Measurements from ENCODE around the gene VAV3.

The VAV3 gene

DNA sequence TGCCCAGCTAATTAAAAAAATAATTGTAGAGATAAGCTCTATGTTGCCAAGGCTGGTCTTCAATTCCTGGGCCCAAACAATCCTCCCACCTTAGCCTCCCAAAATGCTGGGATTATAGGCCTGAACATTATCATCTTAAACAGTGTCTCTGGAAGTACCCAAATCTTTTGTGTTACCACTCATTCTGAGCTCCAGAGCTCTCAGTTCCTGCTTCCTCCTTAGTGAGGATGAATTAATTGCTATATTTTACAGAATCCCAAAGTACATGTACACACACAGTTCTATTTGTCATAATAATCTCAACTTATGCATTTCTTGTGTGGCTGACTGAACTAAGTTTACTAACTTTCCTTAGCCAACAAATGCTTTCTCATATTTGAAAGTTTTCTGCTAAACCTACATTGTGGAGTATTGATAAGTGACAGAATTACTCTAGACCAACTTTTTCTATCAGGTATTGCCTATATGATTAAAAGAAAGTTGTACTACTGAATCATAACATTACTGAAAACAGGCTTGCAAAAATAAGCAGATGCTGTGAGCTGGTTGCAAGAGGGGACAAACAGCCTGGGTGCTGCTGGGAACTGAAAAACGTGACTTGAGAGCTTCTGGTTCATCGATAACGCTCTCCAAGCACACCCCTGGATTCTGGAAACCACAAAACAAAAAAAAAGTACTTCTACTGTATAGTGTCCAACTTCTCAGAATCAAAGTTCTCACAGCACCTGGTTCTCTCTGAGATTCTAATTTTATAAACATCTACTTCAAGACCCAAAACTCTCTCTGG, 15.3 kb downstream of the VAV3 start:
- Histone ChIP-seq H3K27ac (ENCODE audit: low read length) (no peak overlapping the region), H3K36me3 (ENCODE audit: control insufficient read depth in 2 of 2, insufficient read depth in 2 of 2, low read length in 2 of 2) (no peaks in the 10 kb centered on the region), H3K9me3 (ENCODE audit: control insufficient read depth in 2 of 2, low read length in 2 of 2) (no peaks in the 10 kb centered on the region), H3K4me3 (ENCODE audit: low read length in 2 of 2) (no peak overlapping the region), H3K4me1 (ENCODE audit: control insufficient read depth, insufficient read depth, low read length) (no peaks in the 10 kb centered on the region), H3K27me3 (ENCODE audit: control insufficient read depth in 1 of 2, insufficient read depth in 2 of 2, low read length in 2 of 2) (no peaks in the 10 kb centered on the region), H3K9ac (ENCODE audit: low read length in 2 of 2) (no peak overlapping the region)

DNA sequence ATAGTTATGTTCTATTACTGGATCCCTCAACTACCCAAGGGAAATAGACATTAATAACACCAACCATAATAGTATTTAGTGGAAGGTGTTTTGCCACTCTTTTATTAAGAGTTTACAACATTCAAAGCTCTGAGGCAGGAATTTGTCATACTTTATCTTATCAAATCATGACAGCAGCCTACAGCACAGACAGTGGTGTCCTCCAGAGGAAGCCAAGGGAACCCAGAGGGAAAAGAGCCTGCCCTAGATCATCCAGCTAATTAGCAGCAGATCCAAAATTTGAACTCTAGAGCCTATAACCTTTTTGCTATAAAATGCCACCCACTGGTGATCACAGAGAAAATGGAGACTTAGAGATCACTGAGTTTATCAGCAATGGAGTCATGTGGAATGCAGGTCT, 18.2 kb downstream of the VAV3 start:
- H3K27me3 ChIP-seq (ENCODE audit: control insufficient read depth in 1 of 2, insufficient read depth in 2 of 2, low read length in 2 of 2) = no peaks in the 10 kb centered on the region

DNA sequence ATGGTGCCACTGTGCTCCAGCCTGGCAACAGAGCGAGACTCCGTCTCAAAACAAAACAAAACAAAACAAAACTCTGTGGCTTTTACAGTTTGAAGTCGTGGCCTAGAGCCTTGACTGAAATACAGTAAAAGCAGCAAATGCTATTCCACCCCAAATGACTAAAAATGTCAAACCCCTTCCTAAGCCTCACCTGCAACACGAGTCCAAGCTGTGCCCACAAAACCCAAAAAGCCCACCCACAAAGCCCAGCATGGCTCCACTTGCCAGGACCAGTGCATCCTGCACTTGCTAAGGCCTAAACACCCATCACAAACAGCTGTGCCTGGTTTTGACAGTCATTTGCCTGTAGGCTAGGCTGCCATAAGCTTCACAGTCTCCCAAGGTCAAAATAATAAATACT, 21.3 kb downstream of the VAV3 start:
- Histone ChIP-seq H3K4me1 (ENCODE audit: control insufficient read depth, insufficient read depth, low read length) (no peaks in the 10 kb centered on the region), H3K9me3 (ENCODE audit: control insufficient read depth in 2 of 2, low read length in 2 of 2) (no peaks in the 10 kb centered on the region), H3K27me3 (ENCODE audit: control insufficient read depth in 1 of 2, insufficient read depth in 2 of 2, low read length in 2 of 2) (no peaks in the 10 kb centered on the region), H3K36me3 (ENCODE audit: control insufficient read depth in 2 of 2, insufficient read depth in 2 of 2, low read length in 2 of 2) (no peaks in the 10 kb centered on the region), H3K9ac (ENCODE audit: low read length in 2 of 2) (no peak overlapping the region), H3K27ac (ENCODE audit: low read length) (no peak overlapping the region), H3K4me3 (ENCODE audit: low read length in 2 of 2) (no peak overlapping the region)

More for the DNA sequence above, 18.2 kb downstream of the VAV3 start:
- Histone ChIP-seq H3K4me1 (ENCODE audit: control insufficient read depth, insufficient read depth, low read length) (no peaks in the 10 kb centered on the region), H3K9me3 (ENCODE audit: control insufficient read depth in 2 of 2, low read length in 2 of 2) (no peaks in the 10 kb centered on the region), H3K4me3 (ENCODE audit: low read length in 2 of 2) (no peak overlapping the region), H3K27ac (ENCODE audit: low read length) (no peak overlapping the region), H3K36me3 (ENCODE audit: control insufficient read depth in 2 of 2, insufficient read depth in 2 of 2, low read length in 2 of 2) (no peaks in the 10 kb centered on the region), H3K9ac (ENCODE audit: low read length in 2 of 2) (no peak overlapping the region)

DNA sequence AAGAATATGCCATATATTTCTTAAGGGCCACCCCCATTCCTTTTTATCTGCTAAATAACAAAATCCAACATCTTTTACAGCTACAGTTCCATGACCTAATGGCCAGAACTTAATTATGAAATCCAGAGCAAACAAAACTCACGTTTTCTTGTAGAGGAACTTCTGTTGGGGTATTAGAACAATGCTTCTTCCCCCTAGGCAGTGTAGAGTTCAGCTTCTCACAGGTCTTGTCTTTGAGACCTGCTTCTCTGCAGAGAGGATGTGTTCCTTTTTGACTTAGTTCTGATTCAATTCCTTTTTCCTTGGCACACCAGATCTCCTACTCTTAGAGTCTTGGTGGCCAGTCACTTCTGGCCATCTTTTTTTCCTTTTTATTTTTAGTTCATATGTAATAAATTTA, 22.2 kb downstream of the VAV3 start:
- Histone ChIP-seq H3K36me3 (ENCODE audit: control insufficient read depth in 2 of 2, insufficient read depth in 2 of 2, low read length in 2 of 2) (no peaks in the 10 kb centered on the region), H3K4me3 (ENCODE audit: low read length in 2 of 2) (no peak overlapping the region), H3K9me3 (ENCODE audit: control insufficient read depth in 2 of 2, low read length in 2 of 2) (no peaks in the 10 kb centered on the region), H3K27ac (ENCODE audit: low read length) (no peak overlapping the region), H3K27me3 (ENCODE audit: control insufficient read depth in 1 of 2, insufficient read depth in 2 of 2, low read length in 2 of 2) (no peaks in the 10 kb centered on the region), H3K9ac (ENCODE audit: low read length in 2 of 2) (no peak overlapping the region), H3K4me1 (ENCODE audit: control insufficient read depth, insufficient read depth, low read length) (no peaks in the 10 kb centered on the region)

DNA sequence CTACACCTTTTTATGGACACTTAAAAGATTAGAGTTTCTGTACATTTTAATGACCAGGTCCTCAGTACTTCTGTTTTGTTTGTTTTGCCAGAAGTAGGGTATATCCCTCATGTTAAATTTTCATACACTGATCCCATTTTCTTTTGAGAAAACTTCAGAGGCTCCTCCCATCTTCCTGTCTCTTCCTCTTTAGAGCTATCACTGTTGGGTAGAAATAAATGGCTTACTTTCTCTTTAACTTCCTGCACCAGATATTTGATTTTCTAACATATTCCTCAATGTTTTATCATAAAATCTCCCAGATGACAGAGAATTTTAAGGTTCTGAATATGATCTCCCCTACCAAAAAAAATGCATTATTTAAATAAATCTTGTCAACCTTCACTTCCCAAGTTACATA, 23.4 kb downstream of the VAV3 start:
- Histone ChIP-seq H3K9ac (ENCODE audit: low read length in 2 of 2) (no peak overlapping the region), H3K4me3 (ENCODE audit: low read length in 2 of 2) (no peak overlapping the region), H3K4me1 (ENCODE audit: control insufficient read depth, insufficient read depth, low read length) (no peaks in the 10 kb centered on the region), H3K9me3 (ENCODE audit: control insufficient read depth in 2 of 2, low read length in 2 of 2) (no peaks in the 10 kb centered on the region), H3K27me3 (ENCODE audit: control insufficient read depth in 1 of 2, insufficient read depth in 2 of 2, low read length in 2 of 2) (no peaks in the 10 kb centered on the region), H3K36me3 (ENCODE audit: control insufficient read depth in 2 of 2, insufficient read depth in 2 of 2, low read length in 2 of 2) (no peaks in the 10 kb centered on the region), H3K27ac (ENCODE audit: low read length) (no peak overlapping the region)

DNA sequence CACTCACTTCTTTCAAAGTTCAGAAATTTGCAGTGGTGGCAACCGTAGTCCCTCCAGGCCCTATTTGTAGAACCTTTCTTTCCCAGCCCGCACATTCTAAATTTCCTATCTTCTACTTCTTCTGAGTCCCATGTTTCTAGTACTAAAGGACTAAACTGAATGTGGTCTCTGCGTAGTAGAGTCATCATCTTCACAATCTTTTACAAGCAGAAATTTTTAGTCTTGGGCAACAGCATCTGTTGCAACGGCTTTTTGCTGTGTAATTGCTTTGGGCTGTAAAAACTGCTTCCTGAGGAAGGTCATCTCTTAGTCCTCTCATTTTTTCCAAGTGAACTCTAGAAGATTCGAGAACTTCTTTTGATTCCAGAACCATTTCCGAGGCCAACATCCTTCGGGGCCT, 23.9 kb downstream of the VAV3 start:
- Histone ChIP-seq H3K9me3 (ENCODE audit: control insufficient read depth in 2 of 2, low read length in 2 of 2) (no peaks in the 10 kb centered on the region), H3K4me1 (ENCODE audit: control insufficient read depth, insufficient read depth, low read length) (no peaks in the 10 kb centered on the region), H3K27ac (ENCODE audit: low read length) (no peak overlapping the region), H3K27me3 (ENCODE audit: control insufficient read depth in 1 of 2, insufficient read depth in 2 of 2, low read length in 2 of 2) (no peaks in the 10 kb centered on the region), H3K4me3 (ENCODE audit: low read length in 2 of 2) (no peak overlapping the region), H3K36me3 (ENCODE audit: control insufficient read depth in 2 of 2, insufficient read depth in 2 of 2, low read length in 2 of 2) (no peaks in the 10 kb centered on the region), H3K9ac (ENCODE audit: low read length in 2 of 2) (no peak overlapping the region)

DNA sequence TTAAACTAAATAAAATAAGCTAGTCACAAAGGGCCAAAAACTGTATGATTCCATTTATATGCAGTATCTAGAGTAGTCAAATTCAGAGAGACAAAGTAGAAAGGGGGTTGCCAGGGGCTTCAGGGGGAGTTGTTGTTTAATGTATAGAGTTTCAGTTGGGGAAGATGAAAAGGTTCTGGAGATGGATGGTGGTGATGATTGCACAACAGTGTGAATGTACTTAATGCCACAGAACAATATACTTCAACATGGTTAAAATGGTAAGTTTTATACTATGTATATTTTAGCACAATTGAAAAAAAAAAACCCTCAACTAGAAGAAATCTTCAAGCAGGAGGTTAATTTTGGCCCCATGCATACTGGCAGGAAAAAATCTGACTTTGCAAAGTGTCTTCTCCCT, 24.3 kb downstream of the VAV3 start:
- Histone ChIP-seq H3K36me3 (ENCODE audit: control insufficient read depth in 2 of 2, insufficient read depth in 2 of 2, low read length in 2 of 2) (no peaks in the 10 kb centered on the region), H3K4me1 (ENCODE audit: control insufficient read depth, insufficient read depth, low read length) (no peaks in the 10 kb centered on the region), H3K27me3 (ENCODE audit: control insufficient read depth in 1 of 2, insufficient read depth in 2 of 2, low read length in 2 of 2) (no peaks in the 10 kb centered on the region), H3K27ac (ENCODE audit: low read length) (no peak overlapping the region), H3K9me3 (ENCODE audit: control insufficient read depth in 2 of 2, low read length in 2 of 2) (no peaks in the 10 kb centered on the region), H3K4me3 (ENCODE audit: low read length in 2 of 2) (no peak overlapping the region), H3K9ac (ENCODE audit: low read length in 2 of 2) (no peak overlapping the region)

DNA sequence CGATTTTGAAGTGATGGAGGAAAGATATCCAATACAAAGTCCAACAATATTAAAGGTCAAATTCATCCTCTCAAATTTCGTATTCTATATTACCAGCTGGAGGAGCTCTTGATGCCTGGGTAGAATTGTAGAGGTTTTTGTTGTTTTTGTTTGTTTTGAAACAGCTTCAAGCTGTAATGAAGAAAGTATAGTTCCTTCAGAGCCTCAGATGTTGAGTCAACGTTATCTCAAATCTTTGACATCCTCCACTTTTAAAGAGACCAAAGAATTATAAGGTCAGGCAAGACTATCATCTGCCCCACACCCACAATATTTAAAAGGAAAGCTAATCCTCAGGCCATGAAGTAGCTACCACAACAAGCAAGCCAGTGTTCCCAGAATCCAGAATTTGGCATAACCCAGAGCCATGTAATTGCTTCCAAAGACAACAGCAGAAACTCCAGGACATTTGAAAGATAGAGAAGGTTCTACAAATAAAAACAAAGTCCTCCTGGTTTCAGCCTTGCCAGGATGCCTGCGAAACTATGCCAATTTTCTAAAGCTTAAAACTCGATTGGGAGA, 24.9 kb downstream of the VAV3 start:
- Histone ChIP-seq H3K9me3 (ENCODE audit: control insufficient read depth in 2 of 2, low read length in 2 of 2) (no peaks in the 10 kb centered on the region), H3K36me3 (ENCODE audit: control insufficient read depth in 2 of 2, insufficient read depth in 2 of 2, low read length in 2 of 2) (no peaks in the 10 kb centered on the region), H3K27me3 (ENCODE audit: control insufficient read depth in 1 of 2, insufficient read depth in 2 of 2, low read length in 2 of 2) (no peaks in the 10 kb centered on the region), H3K27ac (ENCODE audit: low read length) (no peak overlapping the region), H3K4me3 (ENCODE audit: low read length in 2 of 2) (no peak overlapping the region), H3K9ac (ENCODE audit: low read length in 2 of 2) (no peak overlapping the region), H3K4me1 (ENCODE audit: control insufficient read depth, insufficient read depth, low read length) (no peaks in the 10 kb centered on the region)

DNA sequence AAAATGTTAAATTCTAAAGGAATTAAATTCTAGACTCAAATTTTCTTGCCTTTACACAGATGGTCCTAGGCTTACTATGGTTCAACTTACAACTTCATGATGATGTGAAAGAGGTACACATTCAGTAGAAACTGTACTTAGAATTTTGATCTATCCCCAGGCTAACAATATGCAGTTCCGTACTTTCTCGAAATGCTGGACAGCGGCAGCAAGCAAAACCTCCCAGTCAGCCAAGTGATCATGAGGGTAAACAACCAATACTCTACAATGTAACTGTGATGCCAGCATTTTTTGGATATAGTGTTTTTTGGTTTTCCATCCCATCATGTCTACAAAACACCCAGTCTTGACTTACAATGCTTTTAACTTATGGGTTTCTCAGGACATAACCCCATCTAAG, 25.7 kb downstream of the VAV3 start:
- Histone ChIP-seq H3K9ac (ENCODE audit: low read length in 2 of 2) (no peak overlapping the region), H3K36me3 (ENCODE audit: control insufficient read depth in 2 of 2, insufficient read depth in 2 of 2, low read length in 2 of 2) (no peaks in the 10 kb centered on the region), H3K4me1 (ENCODE audit: control insufficient read depth, insufficient read depth, low read length) (no peaks in the 10 kb centered on the region), H3K27me3 (ENCODE audit: control insufficient read depth in 1 of 2, insufficient read depth in 2 of 2, low read length in 2 of 2) (no peaks in the 10 kb centered on the region), H3K9me3 (ENCODE audit: control insufficient read depth in 2 of 2, low read length in 2 of 2) (no peaks in the 10 kb centered on the region), H3K4me3 (ENCODE audit: low read length in 2 of 2) (no peak overlapping the region), H3K27ac (ENCODE audit: low read length) (no peak overlapping the region)

DNA sequence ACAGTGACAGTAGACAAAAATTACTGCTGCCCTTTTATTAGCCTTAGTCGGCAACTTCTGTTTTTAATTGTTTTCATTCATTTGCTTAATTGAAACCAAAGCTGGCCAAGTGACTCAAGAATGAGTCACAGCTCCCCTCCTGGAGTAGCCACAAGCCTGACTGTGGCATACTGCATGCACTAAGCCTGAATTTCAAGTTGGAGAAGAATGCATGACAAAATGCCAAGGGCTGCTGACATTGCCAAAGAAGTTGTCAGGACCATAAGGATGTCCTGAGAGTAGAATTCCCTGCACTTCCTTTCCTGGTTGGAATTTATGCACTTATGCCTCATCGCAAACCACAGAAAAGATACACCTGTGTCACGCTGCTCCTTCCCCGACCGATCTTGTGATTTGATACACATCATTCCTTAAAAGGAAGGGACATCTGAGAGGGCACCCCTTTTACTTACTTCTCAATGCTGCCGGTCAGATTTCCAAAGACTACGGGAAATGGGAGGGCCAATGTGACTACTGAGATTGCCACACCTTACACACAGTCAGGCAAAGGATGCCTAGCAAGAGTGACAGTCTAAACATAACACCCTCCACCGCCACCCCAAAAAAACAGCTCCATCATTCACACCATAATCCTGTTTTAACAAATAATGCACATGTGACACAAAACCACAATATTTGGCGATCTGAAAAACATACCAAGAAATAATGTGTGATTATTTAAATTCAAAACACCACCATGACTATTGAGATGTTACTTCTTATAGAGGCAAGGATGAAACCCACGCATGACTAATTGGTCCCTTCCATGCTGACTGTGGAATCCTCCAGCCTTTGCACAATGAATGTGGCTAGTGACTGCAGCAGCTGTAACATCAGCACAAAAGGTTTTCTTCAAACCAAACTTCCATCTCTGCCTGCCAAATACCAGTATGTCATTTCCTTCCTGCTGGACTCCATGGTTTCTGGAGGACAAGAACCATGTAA, 28.2 kb downstream of the VAV3 start:
- Histone ChIP-seq H3K4me1 (ENCODE audit: control insufficient read depth, insufficient read depth, low read length) (no peaks in the 10 kb centered on the region), H3K9ac (ENCODE audit: low read length in 2 of 2) (no peak overlapping the region), H3K27ac (ENCODE audit: low read length) (no peak overlapping the region), H3K36me3 (ENCODE audit: control insufficient read depth in 2 of 2, insufficient read depth in 2 of 2, low read length in 2 of 2) (no peaks in the 10 kb centered on the region), H3K4me3 (ENCODE audit: low read length in 2 of 2) (no peak overlapping the region), H3K27me3 (ENCODE audit: control insufficient read depth in 1 of 2, insufficient read depth in 2 of 2, low read length in 2 of 2) (no peaks in the 10 kb centered on the region), H3K9me3 (ENCODE audit: control insufficient read depth in 2 of 2, low read length in 2 of 2) (no peaks in the 10 kb centered on the region)
